ENCODE data around the gene CKMT2.

- TF ChIP-seq CTCF (IDR thresholded peaks at IDR 0.05) (no peak), POLR2A (IDR thresholded peaks at IDR 0.05) (no peak)
Measured at GRCh38 chr5:81195335-81195929, 37.7 kb upstream of the CKMT2 start.

All from esophagus squamous epithelium (tissue), 4 donors.